ENCODE results near the gene MAJIN. TPM values are rescaled to one million over a fixed set of nuclear protein-coding genes. Genes with fewer than 3 reads are reported as not detected.

The MAJIN gene
- polyA plus RNA-seq, 3 donors = not detected

DNA sequence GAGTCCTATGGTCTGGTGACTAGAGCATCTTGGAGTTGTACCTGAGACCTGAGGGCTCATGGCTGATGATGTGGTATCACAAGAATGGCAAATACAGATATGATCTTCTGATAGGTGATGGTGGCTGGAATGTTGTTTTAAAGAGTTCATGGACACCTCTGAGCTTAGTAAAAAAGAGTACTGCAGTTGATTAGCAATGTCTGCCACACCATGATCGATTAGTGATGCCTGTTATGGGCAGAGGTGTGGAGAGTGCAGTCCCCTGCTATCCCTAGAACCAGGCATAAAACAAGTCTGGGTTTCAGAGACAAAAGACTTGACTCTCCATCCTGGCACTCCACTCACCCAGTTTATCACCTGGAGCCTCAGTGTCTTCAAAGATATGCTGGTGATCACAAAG, 26.2 kb upstream of the MAJIN start:
- no peak overlapping the region for H3K27ac ChIP-seq (ENCODE audit: low read depth in 1 of 2, low read length in 2 of 2)
- no peak overlapping the region for H3K9ac ChIP-seq (ENCODE audit: insufficient read depth, low read length, poor library complexity, severe bottlenecking)
- H3K9me3 Mint-ChIP-seq = no peaks in the 10 kb centered on the region
- no peaks in the 10 kb centered on the region for H3K9me3 ChIP-seq (replicated peaks in 1 of 2; ENCODE audit: control insufficient read depth in 1 of 2, insufficient read depth in 1 of 2, low read length in 2 of 2)
- H2AFZ ChIP-seq (ENCODE audit: insufficient read depth, low read depth, low read length, poor library complexity, severe bottlenecking) = no peak overlapping the region
- no peaks in the 10 kb centered on the region for H4K20me1 ChIP-seq (ENCODE audit: insufficient read depth, low read length)
- no peak for TF ChIP-seq CTCF (IDR thresholded peaks at IDR 0.05)
- no CpG with 5 or more reads among the region's 1 CpG for WGBS (ENCODE audit: insufficient coverage)
- peaks cover 29% of the 10 kb centered on the region for H3K4me1 Mint-ChIP-seq
- H3K27ac Mint-ChIP-seq = no peak overlapping the region
- H3K27me3 Mint-ChIP-seq (ENCODE audit: low read depth in 3 of 3) = peaks cover 3 to 5% (median 4%) of the 10 kb centered on the region in 3 donors
- H3K27me3 ChIP-seq (ENCODE audit: control insufficient read depth in 2 of 2, insufficient read depth in 2 of 2, low read length in 2 of 2) = no peaks in the 10 kb centered on the region
- no peak overlapping the region for H3K4me2 ChIP-seq (replicated peaks; ENCODE audit: extremely low read depth, low read length, poor library complexity, severe bottlenecking)
- H3K79me2 ChIP-seq (ENCODE audit: insufficient read depth, low read length) = no peaks in the 10 kb centered on the region
- H3K4me1 ChIP-seq (ENCODE audit: control insufficient read depth in 1 of 2, insufficient read depth in 2 of 2, low read length in 2 of 2) = peaks cover 14 to 16% of the 10 kb centered on the region in 2 donors
- DNase-seq = no peak
- peaks cover 4 to 9% of the 10 kb centered on the region in 2 donors for H3K36me3 Mint-ChIP-seq
- no peak overlapping the region for H3K4me3 ChIP-seq (replicated peaks in 1 of 3; ENCODE audit: low read depth in 2 of 3, low read length in 3 of 3)
- intact Hi-C loops (cut with micrococcal nuclease) = no loop called here
- no peaks in the 10 kb centered on the region for H3K36me3 ChIP-seq (replicated peaks in 1 of 2; ENCODE audit: control insufficient read depth in 1 of 2, insufficient read depth in 2 of 2, low read length in 2 of 2)
- no peak overlapping the region for H3K4me3 Mint-ChIP-seq

DNA sequence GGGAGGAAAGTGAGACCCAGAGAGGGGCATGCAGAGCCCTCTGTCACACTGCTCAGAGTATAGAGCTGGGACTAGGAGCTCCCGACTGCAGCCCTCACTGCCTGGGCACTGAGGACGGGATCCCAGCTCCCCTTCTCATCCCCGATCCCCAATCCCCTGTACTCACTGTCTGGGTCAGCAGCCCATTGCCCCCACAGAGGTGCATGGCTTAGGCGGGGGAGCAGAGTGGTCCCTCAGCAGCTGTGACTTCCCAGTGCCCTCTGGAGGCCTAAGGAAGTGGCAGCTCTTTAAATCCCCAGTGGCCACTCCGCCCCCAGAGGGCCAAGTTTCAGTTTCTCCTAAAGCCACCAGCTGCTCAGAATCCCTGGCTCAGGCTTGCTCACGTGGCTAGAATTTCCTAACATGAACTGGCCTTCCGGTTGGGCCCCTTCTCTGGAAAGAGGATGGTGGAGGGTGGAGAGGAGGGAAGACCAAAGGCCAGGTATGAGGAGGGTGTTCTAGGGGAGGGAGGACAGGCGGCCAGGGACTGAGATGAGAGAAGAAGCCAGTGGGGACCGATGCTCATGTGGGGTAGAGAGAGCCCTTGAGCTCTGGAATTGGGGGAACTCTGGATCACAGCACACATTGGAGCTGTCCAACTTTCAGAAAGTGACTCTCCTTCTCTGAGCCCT, 24.9 kb upstream of the MAJIN start, which contains the start of gene BATF2:
TSS of gene BATF2 (minus strand) at position 262 of the 671 bp plus-strand sequence. CDS start at position 205, 57 bp downstream.
- Histone ChIP-seq H2AFZ (ENCODE audit: insufficient read depth, low read depth, low read length, poor library complexity, severe bottlenecking) (peak within 1 kb of the TSS; percentile 95), H3K27me3 (ENCODE audit: control insufficient read depth in 2 of 2, insufficient read depth in 2 of 2, low read length in 2 of 2) (no peaks in the 10 kb centered on the region), H3K4me3 (replicated peaks in 1 of 3; ENCODE audit: low read depth in 2 of 3, low read length in 3 of 3) (peak within 1 kb of the TSS; percentile 52 to 90 (median 53)), H3K9me3 (replicated peaks in 1 of 2; ENCODE audit: control insufficient read depth in 1 of 2, insufficient read depth in 1 of 2, low read length in 2 of 2) (no peaks in the 10 kb centered on the region), H3K9ac (ENCODE audit: insufficient read depth, low read length, poor library complexity, severe bottlenecking) (peak within 1 kb of the TSS; percentile 69), H3K36me3 (replicated peaks in 1 of 2; ENCODE audit: control insufficient read depth in 1 of 2, insufficient read depth in 2 of 2, low read length in 2 of 2) (no peaks in the 10 kb centered on the region), H3K27ac (ENCODE audit: low read depth in 1 of 2, low read length in 2 of 2) (peak within 1 kb of the TSS in 1 of 2 donors; percentile 81), H3K4me1 (ENCODE audit: control insufficient read depth in 1 of 2, insufficient read depth in 2 of 2, low read length in 2 of 2) (peaks cover 14 to 18% of the 10 kb centered on the region in 2 donors), H4K20me1 (ENCODE audit: insufficient read depth, low read length) (no peaks in the 10 kb centered on the region), H3K4me2 (replicated peaks; ENCODE audit: extremely low read depth, low read length, poor library complexity, severe bottlenecking) (peak within 1 kb of the TSS; percentile 92), H3K79me2 (ENCODE audit: insufficient read depth, low read length) (no peaks in the 10 kb centered on the region)
- Mint-ChIP-seq H3K27me3 (ENCODE audit: low read depth in 3 of 3) (peaks cover 2 to 9% (median 3%) of the 10 kb centered on the region in 3 donors), H3K4me1 (peaks cover 31% of the 10 kb centered on the region), H3K9me3 (no peaks in the 10 kb centered on the region), H3K4me3 (peak within 1 kb of the TSS; percentile 83 to 98), H3K36me3 (peaks cover 7 to 17% of the 10 kb centered on the region in 2 donors), H3K27ac (peak within 1 kb of the TSS in 5 of 7 donors; percentile 72 to 91 (median 82))
- TF ChIP-seq CTCF (IDR thresholded peaks at IDR 0.05) = peak; percentile 56
- DNase-seq = peak; percentile 58 to 82 (median 75)
- intact Hi-C loops (cut with micrococcal nuclease) = no loop called here
- WGBS (ENCODE audit: insufficient coverage) = 0% methylated on average over 5 of the region's 9 CpGs
